Mesothelial cell of epicardium (in vitro differentiated cells): Measurements from ENCODE around the gene STX8. TPM values are rescaled to one million over a fixed set of nuclear protein-coding genes. Genes with fewer than 3 reads are reported as not detected.

ENCODE experiments used
- DNase-seq, 2 experiments: peaks; one replicate each; pipeline ENCODE4 v3.0.0; 2021; ENCODE audit warnings: low spot score in 2 of 2; ENCODE audit not compliant: unreplicated experiment in 2 of 2
- H3K27ac Mint-ChIP-seq: 2 replicates; pipeline ENCODE4 v1.8.0; 2021; ENCODE audit warnings: mixed read lengths
- H3K27me3 Mint-ChIP-seq: 2 replicates; pipeline ENCODE4 v1.8.0; 2021; ENCODE audit warnings: low read depth, mixed read lengths
- H3K36me3 Mint-ChIP-seq: 2 replicates; pipeline ENCODE4 v1.8.0; 2021; ENCODE audit warnings: mixed read lengths
- H3K4me1 Mint-ChIP-seq: 2 replicates; pipeline ENCODE4 v1.8.0; 2021; ENCODE audit warnings: mixed read lengths
- H3K4me3 Mint-ChIP-seq: 2 replicates; pipeline ENCODE4 v1.8.0; 2021; ENCODE audit warnings: mild to moderate bottlenecking, moderate library complexity, mixed read lengths
- H3K9me3 Mint-ChIP-seq: 2 replicates; pipeline ENCODE4 v1.8.0; 2021; ENCODE audit warnings: mixed read lengths
- CTCF ChIP-seq: fragments of 200-600 bp; sonication (generic); IDR thresholded peaks from one replicate; pipeline ENCODE4 v1.5.0; 2021; ENCODE audit warnings: antibody characterized with exemption; ENCODE audit not compliant: unreplicated experiment
- total RNA-seq: library from RNA; stranded (reverse); gene quantifications from 3 replicates; pipeline ENCODE4 v1.2.1, GENCODE V29; 2021

Gene STX8
- total RNA-seq, 1 donor from 2014 or later, result 53.3 TPM

- H3K9me3 Mint-ChIP-seq, result no peaks in the 10 kb centered on the region
- DNase-seq, result no peak
- peak overlapping the region; percentile 64 for H3K27ac Mint-ChIP-seq
- TF ChIP-seq CTCF, result no peak
- H3K4me1 Mint-ChIP-seq, result peaks cover 32% of the 10 kb centered on the region
- peaks cover 2% of the 10 kb centered on the region for H3K36me3 Mint-ChIP-seq
- H3K27me3 Mint-ChIP-seq, result peaks cover 1% of the 10 kb centered on the region
- H3K4me3 Mint-ChIP-seq, result no peak overlapping the region
Observed at GRCh38 chr17:9256751-9257629, 318.6 kb downstream of the STX8 start.

- Mint-ChIP-seq H3K4me1 (peaks cover 27% of the 10 kb centered on the region), H3K36me3 (peaks cover 2% of the 10 kb centered on the region), H3K9me3 (no peaks in the 10 kb centered on the region), H3K27ac (peak overlapping the region; percentile 17), H3K4me3 (no peak overlapping the region), H3K27me3 (peaks cover 1% of the 10 kb centered on the region)
- DNase-seq, result no peak
- no peak for TF ChIP-seq CTCF
Observed at GRCh38 chr17:9256361-9256750, 319.3 kb downstream of the STX8 start.

GRCh38 chr17:9255833-9256232 lies 319.8 kb downstream of the STX8 start:
- H3K4me1 Mint-ChIP-seq, result peaks cover 26% of the 10 kb centered on the region
- no peak overlapping the region for H3K27ac Mint-ChIP-seq
- no peak overlapping the region for H3K4me3 Mint-ChIP-seq
- H3K27me3 Mint-ChIP-seq, result peaks cover 1% of the 10 kb centered on the region
- TF ChIP-seq CTCF, result no peak
- H3K36me3 Mint-ChIP-seq, result peaks cover 2% of the 10 kb centered on the region
- no peaks in the 10 kb centered on the region for H3K9me3 Mint-ChIP-seq
- DNase-seq, result no peak

GRCh38 chr17:9254841-9255240 lies 320.8 kb downstream of the STX8 start:
- H3K27me3 Mint-ChIP-seq, result peaks cover 1% of the 10 kb centered on the region
- no peak for DNase-seq
- TF ChIP-seq CTCF, result no peak
- H3K4me3 Mint-ChIP-seq, result no peak overlapping the region
- H3K9me3 Mint-ChIP-seq, result no peaks in the 10 kb centered on the region
- peaks cover 26% of the 10 kb centered on the region for H3K4me1 Mint-ChIP-seq
- peaks cover 2% of the 10 kb centered on the region for H3K36me3 Mint-ChIP-seq
- no peak overlapping the region for H3K27ac Mint-ChIP-seq

GRCh38 chr17:9253308-9253707 lies 322.3 kb downstream of the STX8 start:
- TF ChIP-seq CTCF, result no peak
- H3K36me3 Mint-ChIP-seq, result peaks cover 2% of the 10 kb centered on the region
- peaks cover 22% of the 10 kb centered on the region for H3K4me1 Mint-ChIP-seq
- no peak for DNase-seq
- H3K27ac Mint-ChIP-seq, result no peak overlapping the region
- peaks cover 1% of the 10 kb centered on the region for H3K27me3 Mint-ChIP-seq
- no peak overlapping the region for H3K4me3 Mint-ChIP-seq
- H3K9me3 Mint-ChIP-seq, result no peaks in the 10 kb centered on the region
